GM23338 (cell line): Measurements from ENCODE around the gene COL15A1.

ENCODE experiments used
- CREB1 ChIP-seq: fragments of 250-450 bp; sonication (Bioruptor Pico); IDR thresholded peaks from 2 replicates; pipeline ENCODE4 v1.5.0; 2020; ENCODE audit warnings: low read depth, mild to moderate bottlenecking, moderate library complexity
- CTCF ChIP-seq, 2 experiments: fragments of 200-600 bp in 1 of 2; sonication (generic) in 1 of 2; conservative IDR thresholded peaks; 2 replicates each; pipeline versions ENCODE4 v1.5.1 to v1.6.1; 2016 to 2017; ENCODE audit warnings: antibody characterized with exemption in 2 of 2, low read depth in 2 of 2, mild to moderate bottlenecking in 2 of 2, moderate library complexity in 1 of 2

GRCh38 chr9:99004115-99004514, 60.4 kb downstream of the COL15A1 start:
- TF ChIP-seq CTCF (conservative IDR thresholded peaks at IDR 0.05; ENCODE audit: low read depth in 2 of 2), result no peak
- TF ChIP-seq CREB1, result no peak
